Chondrocyte (in vitro differentiated cells): Measurements from ENCODE around the gene STXBP2. TPM values are rescaled to one million over a fixed set of nuclear protein-coding genes. Genes with fewer than 3 reads are reported as not detected.

ENCODE experiments used
- DNase-seq: peaks from one replicate; pipeline ENCODE4 v3.0.0; 2021; ENCODE audit warnings: mixed read lengths, low spot score
- H3K27ac Mint-ChIP-seq: one replicate; pipeline ENCODE4 v1.8.0; 2021; ENCODE audit warnings: mild to moderate bottlenecking, moderate library complexity, mixed read lengths; ENCODE audit not compliant: unreplicated experiment
- H3K27me3 Mint-ChIP-seq: 2 replicates; pipeline ENCODE4 v1.8.0; 2021; ENCODE audit warnings: low read depth, mixed read lengths
- H3K36me3 Mint-ChIP-seq: 2 replicates; pipeline ENCODE4 v1.8.0; 2021; ENCODE audit warnings: low read depth, mixed read lengths
- H3K4me1 Mint-ChIP-seq: 2 replicates; pipeline ENCODE4 v1.8.0; 2021; ENCODE audit warnings: low read depth, mild to moderate bottlenecking, mixed read lengths
- H3K4me3 Mint-ChIP-seq: one replicate; pipeline ENCODE4 v1.8.0; 2021; ENCODE audit warnings: mild to moderate bottlenecking, moderate library complexity, mixed read lengths; ENCODE audit not compliant: unreplicated experiment
- H3K9me3 Mint-ChIP-seq: 2 replicates; pipeline ENCODE4 v1.8.0; 2021; ENCODE audit warnings: low read depth, mixed read lengths
- total RNA-seq: library from RNA; stranded (reverse); gene quantifications from 3 replicates; pipeline ENCODE4 v1.2.1, GENCODE V29; 2021
- TF ChIP-seq, protein P1 (sequence below): fragments of 200-600 bp; sonication (generic); IDR thresholded peaks from 2 replicates; pipeline ENCODE4 v1.5.0; 2021; ENCODE audit warnings: antibody characterized with exemption, mild to moderate bottlenecking, moderate library complexity

The STXBP2 gene
- total RNA-seq, 1 donor from 2014 or later: 10.2 TPM

DNA sequence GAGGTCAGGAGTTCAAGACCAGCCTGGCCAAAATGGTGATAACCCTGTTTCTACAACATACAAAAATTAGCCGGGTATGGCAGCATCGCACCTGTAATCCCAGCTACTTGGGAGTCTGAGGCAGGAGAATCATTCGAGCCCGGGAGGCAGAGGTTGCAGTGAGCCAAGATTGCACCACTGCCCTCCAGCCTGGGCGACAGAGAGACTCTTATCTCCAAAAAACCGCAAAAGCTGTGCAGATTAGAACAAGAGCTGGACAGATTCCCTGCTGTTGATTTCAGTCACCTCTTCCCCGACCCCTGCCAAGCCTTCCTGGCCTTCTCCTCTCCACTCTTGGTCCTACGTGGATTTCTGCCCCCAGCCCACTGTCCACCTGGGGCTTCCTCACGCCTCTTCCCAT is 33.0 kb upstream of the STXBP2 start:
- H3K27ac Mint-ChIP-seq: no peak overlapping the region
- H3K9me3 Mint-ChIP-seq: no peaks in the 10 kb centered on the region
- no peaks in the 10 kb centered on the region for H3K36me3 Mint-ChIP-seq
- no peaks in the 10 kb centered on the region for H3K4me1 Mint-ChIP-seq
- peaks cover 14% of the 10 kb centered on the region for H3K27me3 Mint-ChIP-seq
- DNase-seq: no peak
- TF ChIP-seq, protein P1, sequence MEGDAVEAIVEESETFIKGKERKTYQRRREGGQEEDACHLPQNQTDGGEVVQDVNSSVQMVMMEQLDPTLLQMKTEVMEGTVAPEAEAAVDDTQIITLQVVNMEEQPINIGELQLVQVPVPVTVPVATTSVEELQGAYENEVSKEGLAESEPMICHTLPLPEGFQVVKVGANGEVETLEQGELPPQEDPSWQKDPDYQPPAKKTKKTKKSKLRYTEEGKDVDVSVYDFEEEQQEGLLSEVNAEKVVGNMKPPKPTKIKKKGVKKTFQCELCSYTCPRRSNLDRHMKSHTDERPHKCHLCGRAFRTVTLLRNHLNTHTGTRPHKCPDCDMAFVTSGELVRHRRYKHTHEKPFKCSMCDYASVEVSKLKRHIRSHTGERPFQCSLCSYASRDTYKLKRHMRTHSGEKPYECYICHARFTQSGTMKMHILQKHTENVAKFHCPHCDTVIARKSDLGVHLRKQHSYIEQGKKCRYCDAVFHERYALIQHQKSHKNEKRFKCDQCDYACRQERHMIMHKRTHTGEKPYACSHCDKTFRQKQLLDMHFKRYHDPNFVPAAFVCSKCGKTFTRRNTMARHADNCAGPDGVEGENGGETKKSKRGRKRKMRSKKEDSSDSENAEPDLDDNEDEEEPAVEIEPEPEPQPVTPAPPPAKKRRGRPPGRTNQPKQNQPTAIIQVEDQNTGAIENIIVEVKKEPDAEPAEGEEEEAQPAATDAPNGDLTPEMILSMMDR: no peak
- no peak overlapping the region for H3K4me3 Mint-ChIP-seq

DNA sequence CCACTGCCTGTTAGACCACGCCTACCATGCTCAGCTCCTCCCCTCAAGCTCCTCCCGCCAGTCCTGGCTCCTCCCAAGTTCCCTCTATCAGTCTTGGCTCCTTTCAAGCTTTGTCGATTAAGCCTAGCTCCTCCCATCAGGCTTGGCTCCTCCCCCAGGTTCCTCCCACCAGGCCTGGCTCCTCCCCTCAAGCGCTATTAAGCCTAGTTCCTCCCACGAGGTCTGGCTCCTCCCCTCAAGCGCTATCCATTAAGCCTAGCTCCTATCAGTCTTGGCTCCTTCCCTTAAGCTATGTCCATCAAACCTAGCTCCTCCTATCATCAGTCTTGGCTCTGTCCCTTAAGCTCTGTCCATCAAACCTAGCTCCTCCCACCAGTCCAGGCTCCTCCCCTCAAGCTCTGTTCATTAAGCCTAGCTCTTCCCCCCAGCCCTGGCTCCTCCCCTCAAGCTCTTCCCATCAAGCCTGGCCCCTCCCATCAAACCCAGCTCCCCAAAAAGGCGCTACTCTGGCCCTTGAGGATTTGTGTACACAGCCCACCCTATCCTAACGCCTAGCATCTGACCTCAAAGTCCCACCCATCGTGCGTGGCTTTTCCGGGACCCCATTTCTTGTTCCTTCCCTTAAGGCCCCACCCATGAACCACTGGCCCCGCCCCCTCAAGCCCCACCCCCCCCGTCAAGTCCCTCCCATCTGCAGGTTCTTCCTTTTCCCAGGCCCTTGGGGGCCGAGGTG is 31.3 kb upstream of the STXBP2 start:
- Mint-ChIP-seq H3K36me3 (no peaks in the 10 kb centered on the region), H3K4me1 (no peaks in the 10 kb centered on the region), H3K4me3 (no peak overlapping the region), H3K27me3 (peaks cover 14% of the 10 kb centered on the region), H3K27ac (no peak overlapping the region), H3K9me3 (no peaks in the 10 kb centered on the region)
- DNase-seq: no peak
- TF ChIP-seq, protein P1: no peak

DNA sequence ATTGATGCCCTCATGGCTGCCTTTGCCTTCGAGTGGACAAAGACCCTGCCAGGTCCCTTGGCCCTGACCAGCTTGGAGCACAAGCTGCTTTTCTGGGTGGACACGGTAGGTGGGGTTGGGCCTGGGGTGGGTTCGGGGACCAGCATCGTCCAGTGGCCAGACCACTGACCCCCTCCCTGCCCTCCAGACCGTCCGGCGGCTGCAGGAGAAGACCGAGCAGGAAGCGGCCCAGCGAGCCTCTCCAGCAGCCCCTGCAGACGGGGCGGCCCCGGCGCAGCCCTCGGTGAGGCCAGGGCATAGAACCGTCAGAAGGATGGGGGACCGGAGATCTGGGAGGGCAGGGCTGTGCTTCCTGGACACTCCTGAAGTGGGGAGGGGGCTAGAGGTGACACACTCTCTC is 30.6 kb upstream of the STXBP2 start:
- Mint-ChIP-seq H3K27ac (no peak overlapping the region), H3K36me3 (no peaks in the 10 kb centered on the region), H3K9me3 (no peaks in the 10 kb centered on the region), H3K27me3 (peaks cover 14% of the 10 kb centered on the region), H3K4me1 (no peaks in the 10 kb centered on the region), H3K4me3 (no peak overlapping the region)
- DNase-seq: no peak
- TF ChIP-seq, protein P1: no peak

DNA sequence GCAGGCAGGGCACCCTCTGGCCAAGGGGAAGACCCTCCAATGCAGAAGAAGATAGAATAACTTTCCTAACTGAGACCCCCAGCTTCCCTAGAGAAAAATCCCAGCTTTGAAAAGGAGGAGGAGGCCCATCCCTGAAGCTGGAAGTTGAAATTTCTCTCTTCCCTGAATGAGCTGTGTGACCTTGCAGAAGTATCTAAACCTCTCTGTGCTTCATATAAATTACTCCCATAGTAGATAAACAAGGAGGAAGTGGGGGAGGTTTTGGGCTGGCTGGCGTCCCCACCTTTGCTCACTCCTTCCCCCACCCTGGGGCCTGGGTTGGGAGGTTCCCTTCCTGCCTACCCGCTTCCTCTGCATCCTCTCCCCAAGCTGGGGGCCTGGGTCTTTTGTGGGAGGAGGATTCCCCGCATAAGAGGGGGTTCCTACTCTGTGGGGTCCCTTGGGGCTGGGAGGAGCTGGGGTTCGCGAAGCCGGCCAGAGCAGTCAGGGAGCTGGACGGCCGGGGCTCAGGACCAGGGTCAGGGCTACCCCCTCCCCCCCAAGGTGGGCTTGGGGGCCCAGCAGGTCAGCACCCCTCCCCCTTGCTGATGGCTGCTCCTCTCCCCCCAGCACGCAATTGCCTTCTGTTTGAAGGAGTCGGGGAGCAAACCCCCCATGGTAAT is 29.6 kb upstream of the STXBP2 start:
- H3K9me3 Mint-ChIP-seq: no peaks in the 10 kb centered on the region
- H3K27ac Mint-ChIP-seq: no peak overlapping the region
- no peaks in the 10 kb centered on the region for H3K36me3 Mint-ChIP-seq
- TF ChIP-seq, protein P1: no peak
- no peaks in the 10 kb centered on the region for H3K4me1 Mint-ChIP-seq
- H3K4me3 Mint-ChIP-seq: no peak overlapping the region
- peaks cover 10% of the 10 kb centered on the region for H3K27me3 Mint-ChIP-seq
- DNase-seq: no peak

DNA sequence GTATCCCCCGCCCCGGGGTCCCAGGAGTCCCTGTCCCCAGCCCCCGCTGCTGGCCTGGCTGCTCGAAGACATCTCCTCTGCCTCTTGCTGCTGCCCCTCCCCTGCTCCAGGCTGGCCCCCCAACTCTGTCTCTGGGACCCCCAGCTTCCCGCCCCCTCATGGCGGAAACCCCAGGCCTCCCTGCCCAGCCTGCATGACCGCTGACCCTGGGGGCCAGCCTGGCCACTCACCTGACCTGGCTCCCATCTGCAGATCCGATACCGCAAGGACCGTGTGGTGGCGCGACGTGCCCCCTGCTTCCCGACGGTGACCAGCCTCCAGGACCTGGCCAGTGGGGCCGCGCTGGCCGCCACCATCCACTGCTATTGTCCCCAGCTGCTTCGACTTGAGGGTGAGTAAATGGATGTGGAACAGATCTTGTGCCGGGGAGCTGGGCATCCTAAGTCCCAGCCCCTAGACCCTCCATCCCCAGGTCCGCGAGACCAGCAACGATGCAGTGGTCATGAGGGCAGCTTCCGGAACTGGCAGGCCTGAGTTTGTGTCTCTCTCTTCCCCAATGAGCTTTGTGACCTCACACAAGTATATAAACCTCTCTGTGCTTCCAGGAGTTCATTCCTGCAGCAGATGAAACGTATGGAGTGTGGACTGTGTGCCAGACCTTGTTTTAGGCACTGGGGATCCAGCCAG is 28.9 kb upstream of the STXBP2 start:
- no peak for DNase-seq
- TF ChIP-seq, protein P1: no peak

More for the DNA sequence above, 28.9 kb upstream of the STXBP2 start:
- no peaks in the 10 kb centered on the region for H3K9me3 Mint-ChIP-seq
- H3K27me3 Mint-ChIP-seq: peaks cover 9% of the 10 kb centered on the region
- no peak overlapping the region for H3K4me3 Mint-ChIP-seq
- H3K36me3 Mint-ChIP-seq: no peaks in the 10 kb centered on the region
- H3K4me1 Mint-ChIP-seq: no peaks in the 10 kb centered on the region
- no peak overlapping the region for H3K27ac Mint-ChIP-seq
